Measurements from ENCODE around the gene PWWP2B.
"Not testable (repeated sequence)": the region's sequence is repeated elsewhere in the genome, so short reads cannot be mapped to it uniquely, and the experiment has no call there.

Gene PWWP2B

DNA sequence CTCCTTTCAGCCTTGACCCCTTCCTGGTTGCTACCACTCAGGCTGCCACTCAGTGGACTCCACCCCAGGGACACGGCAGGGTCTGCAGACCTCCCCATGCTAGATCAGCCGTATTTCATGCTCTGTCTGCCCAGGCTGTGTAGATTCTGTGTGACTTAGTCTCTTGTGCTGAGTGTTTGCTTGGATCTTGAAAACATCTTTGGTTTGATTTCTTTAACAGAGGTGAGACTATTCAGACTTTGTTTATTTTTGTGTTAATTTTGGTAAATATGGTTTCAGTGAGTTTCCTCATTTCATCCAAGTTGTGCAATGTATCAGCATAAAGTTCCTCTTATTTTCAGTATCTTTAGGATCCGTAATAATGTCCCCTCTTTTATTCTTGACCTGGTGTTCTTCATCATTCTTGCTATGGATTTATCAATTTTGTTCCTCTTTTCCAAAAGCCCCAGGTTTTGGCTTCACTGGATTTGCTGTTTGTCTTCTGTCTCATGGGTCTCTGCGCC, 21.2 kb upstream of the PWWP2B start:
- Histone ChIP-seq H3K36me3 (ENCODE audit: insufficient read depth, low read length) (no peaks in the 10 kb centered on the region), H2AFZ (ENCODE audit: low read length) (no peak overlapping the region), H3K4me2 (ENCODE audit: low read length) (no peak overlapping the region), H3K9ac (ENCODE audit: low read length) (no peak overlapping the region), H4K20me1 (ENCODE audit: insufficient read depth, low read length) (no peaks in the 10 kb centered on the region), H3K9me3 (ENCODE audit: low read length) (no peaks in the 10 kb centered on the region), H3K27ac (ENCODE audit: low read depth, low read length, poor library complexity, severe bottlenecking) (no peak overlapping the region), H3K27me3 (ENCODE audit: insufficient read depth, low read length) (no peaks in the 10 kb centered on the region), H3F3A (ENCODE audit: insufficient read depth, low read length) (no peaks in the 10 kb centered on the region), H3K4me3 (ENCODE audit: low read depth, low read length, poor library complexity, severe bottlenecking) (no peak overlapping the region), H3K79me2 (ENCODE audit: insufficient read depth, low read length) (no peaks in the 10 kb centered on the region), H3K4me1 (ENCODE audit: insufficient read depth, low read length, severe bottlenecking) (no peaks in the 10 kb centered on the region), H3K9me2 (ENCODE audit: low read depth, low read length) (no peaks in the 10 kb centered on the region)
- TF ChIP-seq, protein P1, sequence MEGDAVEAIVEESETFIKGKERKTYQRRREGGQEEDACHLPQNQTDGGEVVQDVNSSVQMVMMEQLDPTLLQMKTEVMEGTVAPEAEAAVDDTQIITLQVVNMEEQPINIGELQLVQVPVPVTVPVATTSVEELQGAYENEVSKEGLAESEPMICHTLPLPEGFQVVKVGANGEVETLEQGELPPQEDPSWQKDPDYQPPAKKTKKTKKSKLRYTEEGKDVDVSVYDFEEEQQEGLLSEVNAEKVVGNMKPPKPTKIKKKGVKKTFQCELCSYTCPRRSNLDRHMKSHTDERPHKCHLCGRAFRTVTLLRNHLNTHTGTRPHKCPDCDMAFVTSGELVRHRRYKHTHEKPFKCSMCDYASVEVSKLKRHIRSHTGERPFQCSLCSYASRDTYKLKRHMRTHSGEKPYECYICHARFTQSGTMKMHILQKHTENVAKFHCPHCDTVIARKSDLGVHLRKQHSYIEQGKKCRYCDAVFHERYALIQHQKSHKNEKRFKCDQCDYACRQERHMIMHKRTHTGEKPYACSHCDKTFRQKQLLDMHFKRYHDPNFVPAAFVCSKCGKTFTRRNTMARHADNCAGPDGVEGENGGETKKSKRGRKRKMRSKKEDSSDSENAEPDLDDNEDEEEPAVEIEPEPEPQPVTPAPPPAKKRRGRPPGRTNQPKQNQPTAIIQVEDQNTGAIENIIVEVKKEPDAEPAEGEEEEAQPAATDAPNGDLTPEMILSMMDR (IDR thresholded peaks at IDR 0.05; ENCODE audit: low read length) = no peak
- TF ChIP-seq EZH2 (IDR thresholded peaks at IDR 0.05; ENCODE audit: borderline replicate concordance, low read length) = no peak

- H3K27ac ChIP-seq (ENCODE audit: low read depth, low read length, poor library complexity, severe bottlenecking) = no peak overlapping the region
- H3K79me2 ChIP-seq (ENCODE audit: insufficient read depth, low read length) = no peaks in the 10 kb centered on the region
- H3K36me3 ChIP-seq (ENCODE audit: insufficient read depth, low read length) = no peaks in the 10 kb centered on the region
- H3K9me2 ChIP-seq (ENCODE audit: low read depth, low read length) = no peaks in the 10 kb centered on the region
- no peak overlapping the region for H3K4me3 ChIP-seq (ENCODE audit: low read depth, low read length, poor library complexity, severe bottlenecking)
- no peaks in the 10 kb centered on the region for H4K20me1 ChIP-seq (ENCODE audit: insufficient read depth, low read length)
- no peaks in the 10 kb centered on the region for H3F3A ChIP-seq (ENCODE audit: insufficient read depth, low read length)
- no peaks in the 10 kb centered on the region for H3K4me1 ChIP-seq (ENCODE audit: insufficient read depth, low read length, severe bottlenecking)
- no peak overlapping the region for H2AFZ ChIP-seq (ENCODE audit: low read length)
- TF ChIP-seq, protein P1 (IDR thresholded peaks at IDR 0.05; ENCODE audit: low read length) = no peak
- no peak for TF ChIP-seq EZH2 (IDR thresholded peaks at IDR 0.05; ENCODE audit: borderline replicate concordance, low read length)
- H3K9me3 ChIP-seq (ENCODE audit: low read length) = no peaks in the 10 kb centered on the region
- H3K9ac ChIP-seq (ENCODE audit: low read length) = no peak overlapping the region
- no peaks in the 10 kb centered on the region for H3K27me3 ChIP-seq (ENCODE audit: insufficient read depth, low read length)
- no peak overlapping the region for H3K4me2 ChIP-seq (ENCODE audit: low read length)
Observed at GRCh38 chr10:132376394-132376851, 20.6 kb upstream of the PWWP2B start.

DNA sequence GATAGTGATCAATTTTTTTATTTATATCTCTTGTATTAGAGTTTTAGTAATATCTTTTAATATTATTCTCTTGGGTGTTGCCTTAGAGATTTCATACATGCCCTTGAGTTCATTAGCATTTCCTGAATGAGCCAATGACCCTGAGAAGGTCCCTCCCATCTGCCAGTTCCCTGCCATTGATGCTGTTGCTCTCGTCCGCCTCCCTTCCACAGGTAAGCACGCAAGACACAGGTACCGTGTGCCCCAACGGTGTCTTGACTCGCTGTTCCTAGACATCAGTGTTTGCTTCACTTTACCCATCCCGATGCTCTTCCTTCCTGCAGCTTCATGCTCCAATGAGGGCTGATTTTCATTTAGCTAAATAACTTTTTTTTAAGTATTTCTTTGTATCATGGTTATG, 19.7 kb upstream of the PWWP2B start:
- no peaks in the 10 kb centered on the region for H3K9me2 ChIP-seq (ENCODE audit: low read depth, low read length)
- no peak for TF ChIP-seq EZH2 (IDR thresholded peaks at IDR 0.05; ENCODE audit: borderline replicate concordance, low read length)
- TF ChIP-seq, protein P1 (IDR thresholded peaks at IDR 0.05; ENCODE audit: low read length) = no peak
- no peaks in the 10 kb centered on the region for H3K4me1 ChIP-seq (ENCODE audit: insufficient read depth, low read length, severe bottlenecking)
- no peaks in the 10 kb centered on the region for H3K36me3 ChIP-seq (ENCODE audit: insufficient read depth, low read length)
- H3K27me3 ChIP-seq (ENCODE audit: insufficient read depth, low read length) = no peaks in the 10 kb centered on the region
- no peaks in the 10 kb centered on the region for H3K79me2 ChIP-seq (ENCODE audit: insufficient read depth, low read length)
- H3K4me2 ChIP-seq (ENCODE audit: low read length) = no peak overlapping the region
- no peak overlapping the region for H3K27ac ChIP-seq (ENCODE audit: low read depth, low read length, poor library complexity, severe bottlenecking)
- no peaks in the 10 kb centered on the region for H4K20me1 ChIP-seq (ENCODE audit: insufficient read depth, low read length)
- no peak overlapping the region for H3K9ac ChIP-seq (ENCODE audit: low read length)
- H3K4me3 ChIP-seq (ENCODE audit: low read depth, low read length, poor library complexity, severe bottlenecking) = no peak overlapping the region
- H3F3A ChIP-seq (ENCODE audit: insufficient read depth, low read length) = no peaks in the 10 kb centered on the region
- H2AFZ ChIP-seq (ENCODE audit: low read length) = no peak overlapping the region
- H3K9me3 ChIP-seq (ENCODE audit: low read length) = no peaks in the 10 kb centered on the region

- H4K20me1 ChIP-seq (ENCODE audit: insufficient read depth, low read length); H3K4me1 ChIP-seq (ENCODE audit: insufficient read depth, low read length, severe bottlenecking); H3K4me2 ChIP-seq (ENCODE audit: low read length); H3K4me3 ChIP-seq (ENCODE audit: low read depth, low read length, poor library complexity, severe bottlenecking); H3K9me2 ChIP-seq (ENCODE audit: low read depth, low read length); H3K79me2 ChIP-seq (ENCODE audit: insufficient read depth, low read length); H2AFZ ChIP-seq (ENCODE audit: low read length); H3K27ac ChIP-seq (ENCODE audit: low read depth, low read length, poor library complexity, severe bottlenecking); H3K9ac ChIP-seq (ENCODE audit: low read length); H3K9me3 ChIP-seq (ENCODE audit: low read length); H3K36me3 ChIP-seq (ENCODE audit: insufficient read depth, low read length); H3K27me3 ChIP-seq (ENCODE audit: insufficient read depth, low read length); H3F3A ChIP-seq (ENCODE audit: insufficient read depth, low read length): not testable (repeated sequence)
Observed at GRCh38 chr10:132379026-132379425, 18.0 kb upstream of the PWWP2B start.

GRCh38 chr10:132380986-132381385, 16.0 kb upstream of the PWWP2B start:
- not testable (repeated sequence) for H3K27ac ChIP-seq (ENCODE audit: low read depth, low read length, poor library complexity, severe bottlenecking); H4K20me1 ChIP-seq (ENCODE audit: insufficient read depth, low read length); H3K4me1 ChIP-seq (ENCODE audit: insufficient read depth, low read length, severe bottlenecking); H3K4me2 ChIP-seq (ENCODE audit: low read length); H3K4me3 ChIP-seq (ENCODE audit: low read depth, low read length, poor library complexity, severe bottlenecking); H3K9ac ChIP-seq (ENCODE audit: low read length); H3K27me3 ChIP-seq (ENCODE audit: insufficient read depth, low read length); H2AFZ ChIP-seq (ENCODE audit: low read length); H3K79me2 ChIP-seq (ENCODE audit: insufficient read depth, low read length); H3F3A ChIP-seq (ENCODE audit: insufficient read depth, low read length); H3K36me3 ChIP-seq (ENCODE audit: insufficient read depth, low read length); H3K9me3 ChIP-seq (ENCODE audit: low read length); H3K9me2 ChIP-seq (ENCODE audit: low read depth, low read length)

Measured in OCI-LY1 (cell line).